ENCODE data around the gene AMN.
"Not testable (repeated sequence)": the region's sequence is repeated elsewhere in the genome, so short reads cannot be mapped to it uniquely, and the experiment has no call there.

AMN gene

DNA sequence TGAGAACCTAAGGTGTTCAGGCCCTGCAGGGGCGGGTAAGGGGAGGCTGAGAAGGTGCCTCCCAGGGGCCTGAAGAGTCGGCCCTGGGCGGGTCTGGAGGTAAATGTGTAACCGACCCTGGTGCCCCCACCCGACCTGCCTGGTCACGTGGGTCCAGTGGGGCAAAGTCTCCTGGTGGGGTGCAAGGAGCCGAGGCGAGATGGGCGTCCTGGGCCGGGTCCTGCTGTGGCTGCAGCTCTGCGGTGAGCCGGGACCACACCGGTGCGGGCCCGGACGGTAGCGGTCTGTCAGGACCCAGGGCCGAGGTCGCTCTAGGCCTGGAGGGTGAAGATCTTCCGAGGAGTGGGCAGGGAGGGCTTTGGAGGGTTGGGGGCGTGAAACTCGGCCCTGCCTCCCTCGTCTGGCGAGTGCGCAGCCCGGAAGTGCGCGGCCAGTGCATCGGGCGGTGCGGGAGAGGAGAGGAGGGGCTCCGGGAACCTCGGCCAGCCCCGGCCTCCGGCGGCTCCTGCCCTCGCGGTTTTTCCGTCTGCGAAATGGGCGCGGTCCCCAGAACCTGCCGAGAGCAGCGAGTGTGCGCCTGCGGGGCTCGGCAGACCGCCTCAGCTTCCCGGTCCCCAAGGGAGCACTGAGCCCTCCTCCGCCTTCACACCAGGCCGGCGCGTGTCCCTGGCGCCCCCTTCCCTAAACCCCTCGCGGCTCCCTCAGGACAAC, at the start of gene AMN:
Gene AMN (plus strand): TSS at position 174 of the 711 bp plus-strand sequence. CDS start 26 bp downstream, at position 200.
- DNase-seq (ENCODE audit: low read depth in 2 of 2): no peak

DNA sequence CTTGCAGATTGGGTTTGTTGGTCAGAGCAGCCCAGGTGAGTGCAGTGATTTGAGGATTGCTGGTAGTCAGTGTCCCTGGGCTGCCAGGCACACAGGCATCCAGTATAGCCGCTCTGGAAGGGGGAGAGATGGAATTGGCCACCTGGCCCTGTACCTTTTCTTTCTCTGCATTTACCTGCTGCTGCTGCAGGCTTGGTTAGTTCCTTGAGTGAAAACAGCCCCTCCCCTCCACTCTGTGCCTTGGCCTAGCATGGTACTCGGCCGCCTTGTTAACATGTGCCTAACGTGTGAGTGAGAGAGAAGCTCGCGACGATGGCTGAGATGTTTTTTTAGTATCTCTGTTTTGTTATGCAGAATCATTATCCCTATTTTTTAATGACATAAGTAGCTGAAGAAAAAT, 49.3 kb upstream of the AMN start:
- no peak for DNase-seq (ENCODE audit: low read depth in 2 of 2)

GRCh38 chr14:102873546-102874061, 48.9 kb upstream of the AMN start:
- no peak for DNase-seq (ENCODE audit: low read depth in 2 of 2)

DNA sequence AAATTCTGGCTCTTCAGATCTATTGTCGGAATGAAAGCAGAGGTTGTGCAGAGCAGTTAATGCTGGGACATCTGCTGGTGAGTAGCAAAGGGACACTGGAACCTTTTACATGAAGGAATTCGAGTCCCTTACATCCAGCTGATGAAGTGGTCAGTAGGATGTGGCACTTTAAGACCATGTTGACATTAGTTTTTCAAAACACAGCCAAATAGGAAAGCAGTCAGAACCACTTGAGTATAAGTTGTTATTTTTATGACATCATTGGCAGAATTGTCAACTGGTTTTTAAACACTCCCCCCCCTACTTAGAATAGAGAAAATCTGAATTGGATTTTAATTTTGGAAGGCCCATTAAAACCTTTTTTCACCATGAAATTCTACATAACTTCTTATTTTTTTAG, 46.8 kb upstream of the AMN start:
- no peak for DNase-seq (ENCODE audit: low read depth in 2 of 2)

- not testable (repeated sequence) for DNase-seq (ENCODE audit: low read depth in 2 of 2)
These were observed 45.0 kb upstream of the AMN start for GRCh38 chr14:102877511-102877910.

DNA sequence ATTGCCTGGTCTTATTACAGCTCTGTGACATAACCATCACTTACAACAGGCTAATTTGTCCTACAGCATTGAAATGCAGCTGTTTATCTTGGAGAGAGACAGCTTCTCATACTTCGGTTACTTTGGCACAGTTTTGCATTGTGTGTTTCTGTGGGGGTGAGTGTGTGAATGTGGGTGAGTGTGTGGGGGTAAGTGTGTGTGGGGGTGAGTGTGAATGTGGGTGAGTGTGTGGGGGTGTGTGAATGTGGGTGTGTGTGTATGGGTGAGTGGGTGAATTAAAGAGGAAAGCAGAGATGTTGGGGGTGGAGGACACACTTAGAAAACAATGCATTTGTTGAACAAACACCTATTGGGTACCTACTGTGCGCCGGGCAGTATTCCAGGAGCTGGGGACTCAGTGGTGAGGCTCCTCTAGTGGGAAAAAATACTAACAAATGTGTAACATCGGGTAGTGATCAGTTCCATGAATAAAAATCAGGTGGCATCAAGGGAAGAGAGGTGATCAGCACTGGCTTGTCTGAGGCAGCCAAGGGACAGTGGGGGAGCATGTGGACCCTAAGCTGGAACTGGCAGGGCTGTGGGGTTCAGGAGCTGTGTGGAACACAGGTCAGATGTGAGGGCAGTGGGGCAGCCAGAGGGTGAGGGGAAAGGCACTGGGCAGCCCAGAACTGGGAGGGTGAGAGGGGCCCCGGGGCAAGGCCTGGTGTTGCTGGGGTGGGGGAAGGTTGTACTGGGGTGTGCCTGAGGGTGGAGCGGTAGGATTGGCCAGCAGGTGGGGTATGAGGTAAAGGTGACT, 44.1 kb upstream of the AMN start:
- DNase-seq (ENCODE audit: low read depth in 2 of 2): no peak

GRCh38 chr14:102878970-102879460, 43.4 kb upstream of the AMN start:
- DNase-seq (ENCODE audit: low read depth in 2 of 2): no peak

- no peak for DNase-seq (ENCODE audit: low read depth in 2 of 2)
These were observed 40.1 kb upstream of the AMN start for GRCh38 chr14:102882226-102882906.

DNA sequence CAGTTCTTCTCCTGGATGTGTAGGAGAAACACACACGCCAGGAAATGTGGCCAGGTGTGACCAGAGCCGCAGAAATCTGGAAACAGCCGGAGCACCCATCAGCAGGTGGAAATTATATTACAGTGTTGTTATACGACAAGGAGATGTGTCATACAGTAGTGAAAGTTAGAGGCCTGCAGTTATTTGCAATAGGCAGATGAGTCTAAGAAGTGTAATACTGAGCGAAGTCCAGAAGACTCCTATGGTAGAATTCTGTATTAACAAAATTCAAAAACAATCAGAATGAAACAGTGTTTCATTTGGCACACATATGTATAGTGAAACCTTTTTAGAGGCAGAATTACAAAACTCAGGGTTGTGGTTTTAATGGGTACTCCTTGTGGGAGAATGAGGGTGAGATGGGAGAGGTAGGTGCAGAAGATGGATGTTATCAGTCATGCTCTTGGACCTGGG, 39.3 kb upstream of the AMN start:
- DNase-seq (ENCODE audit: low read depth in 2 of 2): no peak

- DNase-seq (ENCODE audit: low read depth in 2 of 2): no peak
These were observed 38.9 kb upstream of the AMN start for GRCh38 chr14:102883554-102883953.

GRCh38 chr14:102885737-102886447, 36.6 kb upstream of the AMN start:
- DNase-seq (ENCODE audit: low read depth in 2 of 2): no peak

DNA sequence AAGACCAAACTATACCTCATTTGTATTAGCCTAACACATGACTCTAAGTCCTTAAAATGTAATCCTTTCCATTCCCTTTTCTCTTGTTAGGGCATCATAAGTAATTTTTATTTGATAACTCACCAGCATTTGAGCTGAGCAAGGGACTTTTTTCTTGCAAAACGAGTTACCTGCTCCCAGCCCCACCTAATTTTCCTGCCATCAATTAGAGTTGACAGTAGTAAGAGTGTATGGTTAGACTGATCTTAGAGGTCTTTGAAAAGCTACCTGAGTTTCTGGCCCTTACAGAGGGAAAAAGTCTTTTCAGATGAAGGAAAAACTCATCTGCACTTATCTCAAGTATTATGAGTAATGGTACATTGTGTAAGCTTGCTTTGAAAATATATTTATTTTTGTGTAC, 33.7 kb upstream of the AMN start:
- no peak for DNase-seq (ENCODE audit: low read depth in 2 of 2)

- no peak for DNase-seq (ENCODE audit: low read depth in 2 of 2)
These were observed 32.8 kb upstream of the AMN start for GRCh38 chr14:102889615-102890014.

- no peak for DNase-seq (ENCODE audit: low read depth in 2 of 2)
These were observed 31.4 kb upstream of the AMN start for GRCh38 chr14:102891111-102891510.

GRCh38 chr14:102891556-102891955, 30.9 kb upstream of the AMN start:
- DNase-seq (ENCODE audit: low read depth in 2 of 2): no peak

- no peak for DNase-seq (ENCODE audit: low read depth in 2 of 2)
These were observed 29.8 kb upstream of the AMN start for GRCh38 chr14:102892651-102893050.

DNA sequence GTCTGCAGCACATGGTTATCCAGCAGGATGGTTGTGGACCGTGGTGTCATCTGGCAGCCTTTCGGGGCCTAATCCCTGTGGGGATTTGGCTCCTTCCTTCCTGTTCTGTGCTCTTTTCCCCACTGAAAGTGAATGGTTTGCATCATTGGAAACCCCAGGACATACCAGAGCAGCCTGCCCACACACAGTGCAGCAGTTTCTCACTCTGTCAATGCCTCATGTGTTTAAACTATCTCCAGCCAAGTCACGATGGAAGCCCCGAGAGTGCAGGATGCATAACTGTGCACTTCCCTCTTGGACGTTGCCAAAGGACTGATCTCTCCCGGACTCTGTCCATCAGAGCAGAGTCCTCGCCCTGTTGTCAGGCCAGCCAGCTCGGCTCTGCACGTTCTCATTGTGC, 29.0 kb upstream of the AMN start:
- no peak for DNase-seq (ENCODE audit: low read depth in 2 of 2)

DNA sequence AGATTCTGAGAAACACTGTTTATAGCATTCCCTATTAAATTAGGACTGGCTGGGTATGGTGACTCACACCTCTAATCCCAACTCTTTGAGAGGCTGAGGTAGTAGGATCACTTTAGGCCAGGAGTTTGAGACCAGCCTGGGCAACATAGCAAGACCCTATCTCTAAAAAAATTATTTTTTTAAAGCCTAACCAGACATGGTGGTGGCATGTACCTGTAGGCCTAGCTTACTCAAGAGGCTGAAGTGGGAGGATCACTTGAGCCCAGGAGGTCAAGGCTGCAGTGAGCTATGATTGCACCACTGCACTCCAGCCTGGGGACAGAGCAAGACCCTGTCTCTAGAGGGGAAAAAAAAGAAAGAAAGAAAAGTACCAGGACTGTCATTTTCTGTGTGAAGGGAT, 25.7 kb upstream of the AMN start:
- not testable (repeated sequence) for DNase-seq (ENCODE audit: low read depth in 2 of 2)

DNA sequence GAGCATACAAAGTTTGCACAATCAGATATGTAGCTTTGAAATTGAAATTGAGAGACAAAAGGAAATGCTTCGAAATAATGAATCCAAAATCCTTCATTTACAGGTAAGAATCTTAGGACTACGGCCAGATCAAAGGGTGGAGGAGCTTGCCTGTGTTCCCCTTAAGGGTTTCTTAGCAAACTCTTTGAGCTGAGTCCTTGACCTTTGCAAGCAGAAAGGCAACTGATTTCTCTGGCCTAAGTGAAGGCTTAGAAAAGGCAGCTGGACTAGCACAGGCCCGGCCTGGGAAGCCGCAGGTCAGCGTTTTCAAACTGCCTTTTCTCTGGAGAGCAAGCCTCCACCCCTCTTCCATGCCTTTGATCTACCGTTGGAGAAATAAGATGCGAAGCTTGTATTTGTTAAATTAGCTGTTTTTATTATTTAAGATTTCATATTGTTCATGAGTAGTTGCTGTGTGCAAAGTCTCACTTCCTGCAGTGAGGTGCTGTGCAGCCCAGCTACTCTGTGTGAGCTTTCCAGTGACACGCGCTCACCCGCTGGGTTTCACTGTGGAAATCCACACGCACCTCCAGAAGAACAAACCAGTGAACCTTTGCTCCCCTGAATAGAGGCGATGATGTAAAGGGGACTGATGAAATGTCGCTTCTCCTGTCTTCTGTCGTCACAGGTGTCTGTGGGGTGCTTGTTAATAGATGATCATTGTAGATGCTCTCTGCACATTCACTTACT, 25.0 kb upstream of the AMN start:
- DNase-seq (ENCODE audit: low read depth in 2 of 2): no peak

DNA sequence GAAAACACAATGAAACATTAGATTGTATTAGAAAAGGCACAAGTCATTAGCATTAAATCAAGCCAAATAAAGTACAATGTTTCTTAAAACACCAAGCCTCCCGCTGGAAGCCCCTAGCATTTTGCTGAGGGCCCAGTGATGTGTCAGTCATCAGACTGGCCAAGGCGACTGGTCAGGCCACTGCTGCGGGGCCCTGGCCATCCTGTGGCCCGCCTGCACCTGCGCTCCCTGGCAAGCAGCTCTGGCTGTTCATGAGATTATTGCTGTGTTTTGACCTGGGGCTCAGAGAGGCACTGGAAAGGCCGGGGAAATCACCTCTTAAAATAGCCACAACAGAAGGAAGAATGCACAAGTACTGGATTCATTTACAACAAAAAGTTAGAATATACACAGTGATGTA, 24.2 kb upstream of the AMN start:
- DNase-seq (ENCODE audit: low read depth in 2 of 2): no peak

Data from stimulated activated CD8-positive, alpha-beta memory T cell treated with anti-CD3 and anti-CD28 coated beads, Interleukin-15, amount 100 ng/mL, for 48 hours (primary cell).